HG03139 (cell line): ENCODE measurements around the gene PTGR2.
"Not testable (repeated sequence)": the region's sequence is repeated elsewhere in the genome, so short reads cannot be mapped to it uniquely, and the experiment has no call there.

Experiments
- ATAC-seq: cut with Tn5 transposase; IDR thresholded peaks from one replicate; pipeline ENCODE4 v1.9.1; 2021; ENCODE audit not compliant: unreplicated experiment

Gene PTGR2

DNA sequence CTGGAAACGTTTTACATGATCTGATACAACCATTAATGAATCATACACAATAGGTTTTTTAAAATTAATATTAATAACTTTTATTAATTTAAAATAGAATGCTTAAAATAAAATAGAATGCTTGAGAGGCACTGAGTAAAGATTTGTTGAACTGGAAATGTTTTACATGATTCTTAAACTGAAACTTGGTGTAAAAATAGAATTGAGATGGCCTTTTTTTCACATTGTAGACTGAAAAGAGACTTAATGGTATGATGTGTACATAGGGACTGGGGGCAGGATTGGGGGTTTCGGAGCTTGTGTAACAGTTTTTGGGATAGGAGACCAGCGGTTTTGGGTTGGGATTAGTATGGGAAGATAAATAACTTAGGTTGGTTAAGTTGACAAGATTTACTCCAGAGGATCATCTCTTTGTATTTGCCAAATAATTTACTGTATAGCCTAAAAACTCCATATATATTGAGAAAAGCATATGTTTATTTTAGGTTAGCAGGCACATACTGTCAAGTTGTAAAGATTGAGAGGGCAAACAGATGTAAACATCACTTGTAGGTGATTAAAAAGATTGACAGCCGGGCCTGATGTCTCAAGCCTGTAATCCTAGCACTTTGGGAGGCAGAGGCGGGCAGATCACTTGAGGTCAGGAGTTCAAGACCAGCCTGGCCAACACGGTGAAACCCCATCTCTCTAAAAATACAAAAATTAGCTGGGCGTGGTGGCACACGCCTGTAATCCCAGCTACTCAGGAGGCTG, 33.0 kb downstream of the PTGR2 start:
- no peak for ATAC-seq

DNA sequence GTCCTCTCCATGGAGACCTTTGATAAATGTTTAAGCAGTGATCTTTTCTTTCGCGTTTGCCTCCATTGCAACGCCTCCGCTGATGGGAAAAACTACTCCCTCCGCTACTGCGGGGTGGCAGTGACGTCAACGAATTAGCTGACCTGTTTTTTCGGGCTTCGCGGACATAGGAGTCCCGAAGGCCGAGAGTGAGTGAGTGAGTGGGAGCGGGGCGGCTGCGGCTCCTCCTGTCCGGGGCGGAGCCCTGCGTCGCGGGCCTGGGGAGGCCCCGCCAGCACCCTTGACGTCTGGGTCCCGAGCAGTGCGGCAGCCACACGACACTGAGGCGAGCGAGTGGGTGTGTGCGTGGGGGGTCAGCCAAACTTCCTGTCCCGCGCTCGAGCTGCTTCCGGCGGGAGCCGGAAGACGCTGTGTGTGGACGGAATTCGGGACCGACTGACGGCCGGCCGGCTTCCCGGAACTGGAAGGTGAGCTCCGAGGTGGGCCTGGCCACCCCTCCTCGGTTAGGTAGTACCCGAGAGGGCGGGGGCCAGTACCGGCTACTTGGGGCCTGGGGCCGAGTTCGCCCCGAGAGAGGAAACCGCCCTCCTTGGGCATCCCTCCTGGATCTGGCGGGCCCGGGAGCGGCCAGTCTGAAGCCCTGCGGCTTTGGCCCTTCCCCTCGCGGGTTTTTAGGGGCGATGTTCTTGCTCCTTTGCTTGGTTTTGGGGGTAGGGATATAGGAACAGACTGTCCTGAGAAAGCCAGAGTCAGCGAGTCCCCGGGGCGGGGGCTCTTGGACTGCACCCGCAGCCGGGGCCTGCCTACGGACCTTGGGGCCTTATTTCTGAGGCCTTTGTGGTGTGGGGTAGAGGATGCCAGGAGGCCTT, 35.1 kb downstream of the PTGR2 start, which contains the start of gene ZNF410:
Gene ZNF410 (plus strand): TSS at position 411 of the 869 bp plus-strand sequence. CDS start 5,317 bp downstream, outside the sequence.
- ATAC-seq, result peak; percentile 94

DNA sequence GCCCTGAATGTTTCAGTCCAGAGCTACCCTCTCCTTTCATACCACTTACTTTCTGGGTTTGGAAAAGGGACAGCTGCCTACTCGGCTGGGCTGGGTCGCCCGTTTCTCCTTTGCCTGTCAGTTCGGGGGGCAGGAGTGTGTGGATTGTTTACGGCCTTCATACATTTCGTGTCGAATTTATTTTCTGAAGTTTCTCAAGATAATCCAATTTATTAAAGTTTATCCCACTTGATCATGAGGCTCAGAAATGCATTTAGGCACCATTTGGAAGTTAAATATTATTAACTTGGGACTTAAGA, 35.6 kb downstream of the PTGR2 start:
- ATAC-seq, result no peak

DNA sequence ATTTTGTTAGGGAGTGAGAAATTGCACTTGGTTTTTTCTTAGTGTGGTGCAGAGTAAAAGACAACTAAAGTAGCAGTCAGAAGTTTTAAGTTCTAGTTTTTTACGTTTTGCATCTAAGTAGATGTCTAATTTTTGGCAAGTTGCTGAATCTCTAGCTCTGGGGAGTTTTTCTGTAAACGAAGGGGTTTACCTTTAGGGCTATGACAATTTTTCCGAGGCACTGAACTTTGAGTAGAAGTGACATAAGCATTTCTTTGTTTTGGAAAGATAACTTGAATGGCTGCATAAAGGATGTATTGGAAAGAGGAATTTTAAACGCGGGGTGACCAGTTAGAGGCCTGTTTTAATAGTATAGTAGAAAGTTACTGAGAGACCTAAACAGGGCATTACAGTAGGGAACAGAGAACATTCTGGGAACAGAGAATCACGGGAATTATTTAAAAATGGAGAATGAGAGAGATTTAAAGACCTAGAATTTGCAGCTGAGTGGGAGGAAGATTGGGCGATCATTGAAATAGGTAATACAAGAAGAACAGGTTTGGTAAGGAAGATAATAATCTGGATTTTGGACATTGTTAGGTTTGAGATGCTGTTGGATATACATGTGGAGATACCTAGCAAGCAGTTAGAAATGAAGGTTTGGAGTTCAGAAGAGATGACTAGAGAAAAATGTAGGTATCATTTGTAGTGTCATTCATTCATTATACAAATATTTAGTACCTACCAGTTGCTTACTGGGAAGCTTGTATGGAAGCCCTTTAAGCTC, 36.2 kb downstream of the PTGR2 start:
- no peak for ATAC-seq

DNA sequence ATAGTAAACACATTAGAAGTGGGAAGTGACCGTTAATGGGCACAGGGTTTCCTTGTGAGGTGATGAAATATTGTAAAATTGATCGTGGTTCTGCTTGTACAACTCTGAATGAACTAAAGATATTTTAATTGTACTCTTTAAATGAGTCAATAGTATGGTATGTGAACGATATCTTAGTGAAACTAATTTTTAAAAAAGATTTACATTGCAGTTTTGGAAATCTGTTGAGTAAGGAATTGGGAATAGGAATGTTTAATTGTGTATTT, 36.8 kb downstream of the PTGR2 start:
- ATAC-seq, result no peak

DNA sequence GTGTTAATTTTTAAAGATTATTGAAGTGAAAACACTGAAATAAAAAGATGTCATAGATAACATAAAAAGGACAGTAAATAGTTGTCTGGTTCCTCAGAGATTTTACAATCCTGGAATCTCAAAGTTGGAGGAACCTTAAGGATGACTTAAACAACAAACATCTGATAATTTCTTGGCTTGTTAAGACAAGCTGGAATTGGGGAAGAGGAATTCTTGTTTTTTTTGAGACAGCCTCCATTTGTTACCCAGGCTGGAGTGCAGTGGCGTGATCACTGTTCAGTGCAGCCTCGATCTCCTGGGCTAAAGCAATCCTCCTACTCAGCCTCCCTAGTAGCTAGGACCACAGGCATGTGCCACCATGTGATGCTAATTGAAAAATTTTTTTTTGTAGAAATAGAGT, 37.3 kb downstream of the PTGR2 start:
- no peak for ATAC-seq

DNA sequence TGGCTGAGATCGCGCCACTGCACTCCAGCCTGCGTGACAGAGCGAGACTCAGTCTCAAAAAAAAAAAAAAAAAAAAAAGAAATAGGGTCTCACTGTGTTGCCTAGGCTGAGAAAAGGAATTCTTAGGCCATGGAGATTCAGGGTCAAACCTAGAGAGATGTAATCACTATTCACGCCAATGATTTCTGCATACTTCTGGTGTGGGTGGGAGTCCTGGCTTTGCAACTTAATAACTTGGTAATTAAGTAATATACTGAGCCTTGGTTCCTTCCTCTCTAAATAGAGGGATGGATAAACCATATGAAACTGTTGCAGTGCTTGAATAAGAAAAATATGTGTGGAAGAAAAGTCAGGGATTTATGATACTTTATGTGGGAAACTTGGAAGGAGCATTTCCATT, 37.7 kb downstream of the PTGR2 start:
- no peak for ATAC-seq

DNA sequence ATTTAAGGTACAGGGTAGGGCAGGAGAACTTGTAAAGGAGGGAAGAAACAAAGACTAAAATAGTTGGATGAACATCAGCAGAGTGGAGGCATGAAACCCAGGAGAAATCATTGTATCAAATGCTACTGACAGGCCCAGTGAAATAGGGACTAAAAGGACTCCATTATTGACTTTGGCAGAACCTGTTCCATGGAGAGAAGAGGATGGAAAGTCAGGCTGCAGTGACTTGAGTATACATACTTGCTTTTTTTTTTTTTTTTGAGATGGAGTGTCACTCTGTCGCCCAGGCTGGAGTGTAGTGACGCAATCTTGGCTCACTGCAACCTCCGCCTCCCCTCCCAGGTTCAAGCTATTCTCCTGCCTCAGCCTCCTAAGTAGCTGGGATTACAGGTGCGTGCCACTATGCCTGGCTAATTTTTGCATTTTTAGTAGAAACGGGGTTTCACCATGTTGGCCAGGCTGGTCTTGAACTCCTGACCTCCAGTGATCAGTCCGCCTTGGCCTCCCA, 42.6 kb downstream of the PTGR2 start:
- not testable (repeated sequence) for ATAC-seq

DNA sequence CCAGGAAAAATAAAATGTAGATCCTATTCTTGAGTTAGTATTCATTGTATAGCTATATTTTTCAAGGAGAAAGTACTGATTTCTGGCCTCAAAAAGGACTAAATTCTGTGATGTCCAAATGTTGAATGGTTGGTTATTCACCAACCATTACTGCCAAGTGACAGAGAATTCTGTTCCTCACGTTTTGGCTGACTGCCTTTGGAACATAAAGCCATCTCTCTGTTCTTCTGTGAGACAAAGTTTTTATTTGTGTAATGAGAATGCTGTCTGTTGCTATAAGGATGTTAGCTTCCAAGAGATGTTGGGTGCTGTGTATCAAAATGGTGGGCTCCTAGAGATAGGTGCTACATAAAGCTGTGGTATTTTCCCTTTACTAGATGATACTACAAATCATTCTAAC, 44.3 kb downstream of the PTGR2 start:
- ATAC-seq, result no peak

DNA sequence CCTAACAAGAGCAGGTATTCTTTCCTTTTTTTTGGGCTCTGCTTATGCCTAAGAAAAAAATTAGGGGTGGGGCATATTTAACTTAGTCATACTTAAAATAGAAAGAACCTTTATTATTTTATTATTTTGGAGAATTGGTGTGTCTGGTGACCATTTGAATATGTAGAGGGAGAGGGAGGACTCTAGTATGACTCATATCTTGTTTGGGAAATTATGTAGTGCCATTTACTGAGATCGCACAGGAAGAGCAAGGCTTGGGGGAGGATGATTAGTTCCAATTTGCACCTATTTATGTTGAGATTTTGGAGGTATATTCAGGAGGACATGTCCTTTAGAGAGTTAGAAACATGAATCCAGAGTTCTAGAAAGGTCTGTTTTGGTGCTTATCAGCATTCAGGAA, 44.9 kb downstream of the PTGR2 start:
- ATAC-seq, result no peak

DNA sequence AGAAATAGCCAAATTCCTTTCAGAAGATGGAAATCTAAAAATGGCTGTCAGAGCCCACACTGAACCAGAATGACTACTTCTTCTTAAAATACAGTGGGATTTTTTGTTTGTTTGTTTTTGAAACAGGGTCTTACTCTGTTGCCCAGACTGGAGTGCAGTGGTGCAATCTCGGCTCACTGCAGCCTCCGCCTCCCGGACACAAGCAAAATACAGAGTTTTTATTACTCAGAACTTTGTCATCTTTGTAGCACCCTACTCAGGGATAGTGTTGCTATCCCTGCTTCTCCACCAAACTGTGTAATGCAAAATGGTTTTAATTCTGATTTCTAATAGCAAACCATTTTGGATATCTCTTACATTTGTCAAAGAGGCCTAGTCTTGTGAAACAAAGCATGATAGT, 51.4 kb downstream of the PTGR2 start:
- ATAC-seq, result no peak

DNA sequence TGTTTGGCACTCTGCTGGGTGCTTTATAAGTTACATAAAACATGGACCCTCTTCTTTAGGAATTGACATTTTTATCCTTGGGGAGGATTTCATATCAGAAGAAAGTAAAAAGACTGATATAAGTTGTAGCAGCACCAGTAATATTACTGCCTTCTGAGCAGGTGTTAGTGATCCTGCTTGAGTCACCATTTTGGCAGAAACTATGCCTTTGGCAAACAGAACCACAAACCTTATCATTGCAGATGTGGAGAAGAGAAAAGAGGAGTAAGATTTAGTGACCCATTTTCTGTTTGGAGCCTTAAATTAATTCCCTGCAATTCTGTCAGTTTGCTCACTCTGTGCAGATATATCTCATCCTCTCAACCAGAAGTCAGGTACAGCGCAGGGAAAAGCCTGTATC, 58.0 kb downstream of the PTGR2 start:
- ATAC-seq, result no peak

DNA sequence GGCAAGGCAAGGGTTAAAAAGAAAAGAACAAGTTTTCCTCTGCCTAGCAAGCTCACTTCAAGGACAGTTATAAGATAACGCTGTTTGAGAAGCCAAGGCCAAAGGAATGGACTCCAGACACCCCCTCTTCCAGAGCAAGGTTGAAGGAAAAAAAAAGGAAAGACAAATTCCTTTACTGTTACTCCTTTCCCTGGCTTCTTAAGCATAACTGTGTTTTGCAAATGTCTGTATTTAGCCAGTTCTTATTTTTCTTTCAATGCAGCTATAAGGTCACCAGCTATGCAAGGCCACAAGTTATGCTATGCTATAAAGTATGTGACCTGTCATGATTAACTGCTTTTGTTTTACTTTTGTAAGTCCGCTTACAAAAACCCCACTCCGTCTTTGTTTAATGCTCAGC, 61.6 kb downstream of the PTGR2 start:
- ATAC-seq, result no peak

DNA sequence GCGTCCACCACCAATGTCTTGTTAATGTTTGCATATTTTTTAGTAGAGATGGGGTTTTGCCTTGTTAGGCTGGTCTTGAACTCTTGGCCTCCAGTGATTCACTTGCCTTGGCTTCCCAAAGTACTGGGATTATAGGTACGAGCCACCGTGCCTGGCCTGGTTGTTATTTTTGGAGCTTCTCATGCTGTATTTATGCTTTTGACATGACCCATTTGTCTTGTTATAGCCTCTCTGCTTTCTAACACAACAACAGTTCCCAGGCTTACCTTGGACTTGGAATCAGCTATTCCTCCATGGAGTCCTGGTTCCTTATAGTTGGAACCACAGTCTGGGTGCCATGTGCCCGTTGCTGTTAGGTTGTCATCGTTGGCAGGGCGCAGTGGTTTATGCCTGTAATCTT, 64.7 kb downstream of the PTGR2 start:
- ATAC-seq, result no peak

DNA sequence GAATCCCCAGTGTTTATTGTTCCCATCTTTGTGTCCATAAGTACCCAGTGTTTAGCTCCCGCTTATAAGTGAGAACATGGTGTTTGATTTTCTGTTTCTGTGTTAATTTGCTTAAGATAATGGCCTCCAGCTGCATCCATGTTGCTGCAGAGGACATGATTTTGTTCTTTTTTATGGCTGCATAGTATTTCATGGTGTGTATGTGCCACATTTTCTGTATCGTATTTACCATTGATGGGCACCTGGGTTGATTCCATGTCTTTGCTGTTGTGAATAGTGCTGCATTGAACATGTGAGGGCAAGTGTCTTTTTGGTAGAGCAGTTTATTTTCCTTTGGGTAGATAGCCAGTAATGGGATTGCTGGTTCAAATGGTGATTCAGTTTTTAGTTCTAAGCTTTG, 67.8 kb downstream of the PTGR2 start:
- not testable (repeated sequence) for ATAC-seq

DNA sequence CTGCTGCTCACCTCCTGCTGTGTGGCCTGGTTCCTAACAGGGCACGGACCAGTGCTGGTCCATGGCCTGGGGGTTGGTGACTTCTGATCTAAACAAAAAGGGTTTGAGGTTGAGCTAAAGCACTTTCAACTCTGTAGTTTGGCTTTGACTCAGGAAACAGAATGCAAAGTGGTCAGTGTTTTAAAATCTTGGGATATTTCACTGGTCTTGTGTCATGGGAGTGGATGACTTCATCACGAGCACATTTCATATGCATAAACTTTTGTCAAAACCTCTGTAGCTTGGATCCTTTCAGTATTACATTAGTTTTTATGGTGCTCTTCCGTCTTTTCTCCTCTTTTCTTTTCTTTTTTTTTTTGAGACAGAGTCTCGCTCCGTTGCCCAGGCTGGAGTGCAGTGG, 72.7 kb downstream of the PTGR2 start:
- no peak for ATAC-seq
